Prostate gland (tissue), 2 donors: ENCODE results near the gene KLHL3.

Experiments used
- CTCF ChIP-seq, 4 experiments: fragments of 200-600 bp in 2 of 4; fragments of 450-650 bp in 2 of 4; sonication (generic) in 2 of 4; IDR thresholded peaks; 1 replicate in 3 of 4; 2 replicates in 1 of 4; pipeline ENCODE4 v1.5.1; 2016 to 2019; ENCODE audit warnings: antibody characterized with exemption in 4 of 4, mild to moderate bottlenecking in 2 of 4, moderate library complexity in 2 of 4
- POLR2AphosphoS5 ChIP-seq: sonication (generic); formaldehyde crosslinking; IDR thresholded peaks from one replicate; pipeline ENCODE4 v1.6.1; 2017; ENCODE audit warnings: antibody characterized with exemption

- TF ChIP-seq CTCF (IDR thresholded peaks at IDR 0.05) (no peak), POLR2AphosphoS5 (no peak)
Measured at GRCh38 chr5:137782984-137783536, 47.2 kb upstream of the KLHL3 start.
